NCI-H748 (cell line): ENCODE data around the gene WAC.
"Not testable (repeated sequence)": the region's sequence is repeated elsewhere in the genome, so short reads cannot be mapped to it uniquely, and the experiment has no call there.

Source experiments
- DNase-seq: peaks from one replicate; lab custom pipeline; 2025; ENCODE audit not compliant: unreplicated experiment; lab: John Stamatoyannopoulos, UW

The WAC gene

GRCh38 chr10:28532337-28533185 is at the start of gene WAC:
WAC (plus strand) TSS chr10:28533118; CDS start chr10:28533580, 462 bp downstream.
- DNase-seq: peak; percentile 90

GRCh38 chr10:28489206-28489605 is 43.7 kb upstream of the WAC start:
- no peak for DNase-seq

GRCh38 chr10:28490256-28490865 is 42.6 kb upstream of the WAC start:
- not testable (repeated sequence) for DNase-seq

- no peak for DNase-seq
These were observed 40.6 kb upstream of the WAC start for GRCh38 chr10:28492116-28492920.

GRCh38 chr10:28494420-28494819 is 38.5 kb upstream of the WAC start:
- no peak for DNase-seq

- DNase-seq: no peak
These were observed 37.8 kb upstream of the WAC start for GRCh38 chr10:28495084-28495483.

GRCh38 chr10:28496017-28496416 is 36.9 kb upstream of the WAC start:
- DNase-seq: no peak

GRCh38 chr10:28496481-28496961 is 36.4 kb upstream of the WAC start:
- no peak for DNase-seq

- DNase-seq: no peak
These were observed 35.4 kb upstream of the WAC start for GRCh38 chr10:28497313-28498126.

GRCh38 chr10:28500203-28500602 is 32.7 kb upstream of the WAC start:
- not testable (repeated sequence) for DNase-seq

GRCh38 chr10:28503114-28503513 is 29.8 kb upstream of the WAC start:
- DNase-seq: peak; percentile 24

GRCh38 chr10:28505359-28505959 is 27.5 kb upstream of the WAC start:
- DNase-seq: no peak

- DNase-seq: no peak
These were observed 24.5 kb upstream of the WAC start for GRCh38 chr10:28508304-28508925.

- DNase-seq: no peak
These were observed 23.6 kb upstream of the WAC start for GRCh38 chr10:28509286-28509685.

GRCh38 chr10:28514648-28515047 is 18.3 kb upstream of the WAC start:
- no peak for DNase-seq

- DNase-seq: no peak
These were observed 12.6 kb upstream of the WAC start for GRCh38 chr10:28520346-28520745.

GRCh38 chr10:28520828-28521227 is 12.1 kb upstream of the WAC start:
- DNase-seq: not testable (repeated sequence)

- DNase-seq: not testable (repeated sequence)
These were observed 11.0 kb upstream of the WAC start for GRCh38 chr10:28521961-28522360.

- no peak for DNase-seq
These were observed 9.1 kb upstream of the WAC start for GRCh38 chr10:28523725-28524252.
